Thyroid gland (tissue), 4 donors: Measurements from ENCODE around the gene PREX1.

ENCODE experiments used
- POLR2A ChIP-seq, 2 donors: fragments of 450-650 bp; IDR thresholded peaks; one replicate each; pipeline ENCODE4 v1.6.1; 2017; ENCODE audit warnings: antibody characterized with exemption in 2 of 2, mild to moderate bottlenecking in 2 of 2, moderate library complexity in 1 of 2
- TF ChIP-seq, protein P1 (sequence below), 6 experiments: fragments of 200-600 bp in 3 of 6; fragments of 450-650 bp in 3 of 6; sonication (generic) in 3 of 6; IDR thresholded peaks; one replicate each; pipeline ENCODE4 v1.5.1; 2016 to 2019; ENCODE audit warnings: antibody characterized with exemption in 6 of 6, mild to moderate bottlenecking in 2 of 6, inconsistent platforms in 1 of 6, moderate library complexity in 1 of 6

DNA sequence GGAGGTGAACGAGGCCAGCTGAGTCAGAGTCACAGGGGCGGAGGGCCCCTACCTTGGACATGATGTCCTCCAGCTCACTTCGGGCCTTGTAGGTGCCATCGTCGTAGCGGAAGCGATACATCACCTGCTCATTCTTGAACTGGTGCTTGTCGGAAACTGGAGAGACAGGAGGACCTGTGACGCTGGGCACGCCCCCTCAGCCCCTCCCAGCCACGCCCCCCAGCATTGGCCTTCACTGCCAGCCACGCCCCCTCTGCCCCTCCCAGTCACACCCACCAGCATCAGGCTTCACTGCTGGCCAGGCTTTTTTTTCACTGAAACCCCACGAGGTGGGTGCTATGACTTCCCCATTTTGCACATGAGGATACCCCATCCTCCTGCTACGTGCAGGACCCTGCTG, 148.2 kb downstream of the PREX1 start:
- TF ChIP-seq, protein P1, sequence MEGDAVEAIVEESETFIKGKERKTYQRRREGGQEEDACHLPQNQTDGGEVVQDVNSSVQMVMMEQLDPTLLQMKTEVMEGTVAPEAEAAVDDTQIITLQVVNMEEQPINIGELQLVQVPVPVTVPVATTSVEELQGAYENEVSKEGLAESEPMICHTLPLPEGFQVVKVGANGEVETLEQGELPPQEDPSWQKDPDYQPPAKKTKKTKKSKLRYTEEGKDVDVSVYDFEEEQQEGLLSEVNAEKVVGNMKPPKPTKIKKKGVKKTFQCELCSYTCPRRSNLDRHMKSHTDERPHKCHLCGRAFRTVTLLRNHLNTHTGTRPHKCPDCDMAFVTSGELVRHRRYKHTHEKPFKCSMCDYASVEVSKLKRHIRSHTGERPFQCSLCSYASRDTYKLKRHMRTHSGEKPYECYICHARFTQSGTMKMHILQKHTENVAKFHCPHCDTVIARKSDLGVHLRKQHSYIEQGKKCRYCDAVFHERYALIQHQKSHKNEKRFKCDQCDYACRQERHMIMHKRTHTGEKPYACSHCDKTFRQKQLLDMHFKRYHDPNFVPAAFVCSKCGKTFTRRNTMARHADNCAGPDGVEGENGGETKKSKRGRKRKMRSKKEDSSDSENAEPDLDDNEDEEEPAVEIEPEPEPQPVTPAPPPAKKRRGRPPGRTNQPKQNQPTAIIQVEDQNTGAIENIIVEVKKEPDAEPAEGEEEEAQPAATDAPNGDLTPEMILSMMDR (IDR thresholded peaks at IDR 0.05) = no peak
- TF ChIP-seq POLR2A (IDR thresholded peaks at IDR 0.05) = no peak
